GM19452 (cell line): ENCODE data around the gene ALDH9A1.
"Not testable (repeated sequence)": the region's sequence is repeated elsewhere in the genome, so short reads cannot be mapped to it uniquely, and the experiment has no call there.

Experiments used
- ATAC-seq: cut with Tn5 transposase; IDR thresholded peaks from one replicate; pipeline ENCODE4 v1.9.1; 2021; ENCODE audit not compliant: unreplicated experiment

The ALDH9A1 gene

DNA sequence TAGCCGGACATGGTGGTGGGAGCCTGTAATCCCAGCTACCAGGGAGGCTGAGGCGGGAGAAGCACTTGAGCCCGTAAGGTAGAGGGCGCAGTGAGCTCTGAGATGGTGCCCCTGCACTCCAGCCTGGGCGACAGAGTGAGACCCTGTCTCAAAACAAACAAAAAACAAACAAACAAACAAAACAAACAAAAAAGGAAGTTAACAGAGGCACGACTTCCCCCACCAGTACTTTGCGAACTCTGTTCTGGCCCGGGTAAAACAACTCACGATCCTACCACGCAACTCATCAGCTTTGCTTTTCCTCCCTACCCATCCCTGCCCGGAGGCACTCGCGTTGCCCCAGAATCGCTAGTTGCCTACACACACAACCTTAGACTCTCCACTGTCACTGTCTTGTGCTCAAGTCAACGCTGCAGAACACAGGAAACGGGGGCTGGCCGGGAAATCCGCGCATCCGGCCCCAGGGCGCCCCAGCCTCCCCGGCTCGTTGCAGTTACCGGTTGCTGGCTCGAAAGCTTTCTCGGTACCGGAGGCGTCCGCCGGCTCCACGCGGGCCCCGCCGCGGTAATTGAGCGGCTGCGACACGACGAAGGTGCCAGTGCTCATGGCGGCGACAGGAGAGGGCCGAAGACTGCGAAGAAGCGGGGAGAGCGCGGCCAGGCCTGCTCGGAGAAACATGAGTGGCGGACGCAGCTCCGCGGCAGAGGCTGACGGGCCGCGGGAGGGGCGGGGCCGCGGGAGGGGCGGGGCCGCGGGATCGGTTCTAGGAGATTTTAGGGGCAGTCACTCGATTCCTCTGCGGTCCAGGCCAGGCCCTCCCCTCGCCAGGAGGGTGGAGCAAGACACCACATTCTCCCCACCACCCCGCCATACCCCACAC, at the start of gene ALDH9A1:
TSS of gene ALDH9A1 (minus strand) at position 682 of the 880 bp plus-strand sequence. CDS start at position 678, 4 bp downstream.
- ATAC-seq = peak; percentile 90

DNA sequence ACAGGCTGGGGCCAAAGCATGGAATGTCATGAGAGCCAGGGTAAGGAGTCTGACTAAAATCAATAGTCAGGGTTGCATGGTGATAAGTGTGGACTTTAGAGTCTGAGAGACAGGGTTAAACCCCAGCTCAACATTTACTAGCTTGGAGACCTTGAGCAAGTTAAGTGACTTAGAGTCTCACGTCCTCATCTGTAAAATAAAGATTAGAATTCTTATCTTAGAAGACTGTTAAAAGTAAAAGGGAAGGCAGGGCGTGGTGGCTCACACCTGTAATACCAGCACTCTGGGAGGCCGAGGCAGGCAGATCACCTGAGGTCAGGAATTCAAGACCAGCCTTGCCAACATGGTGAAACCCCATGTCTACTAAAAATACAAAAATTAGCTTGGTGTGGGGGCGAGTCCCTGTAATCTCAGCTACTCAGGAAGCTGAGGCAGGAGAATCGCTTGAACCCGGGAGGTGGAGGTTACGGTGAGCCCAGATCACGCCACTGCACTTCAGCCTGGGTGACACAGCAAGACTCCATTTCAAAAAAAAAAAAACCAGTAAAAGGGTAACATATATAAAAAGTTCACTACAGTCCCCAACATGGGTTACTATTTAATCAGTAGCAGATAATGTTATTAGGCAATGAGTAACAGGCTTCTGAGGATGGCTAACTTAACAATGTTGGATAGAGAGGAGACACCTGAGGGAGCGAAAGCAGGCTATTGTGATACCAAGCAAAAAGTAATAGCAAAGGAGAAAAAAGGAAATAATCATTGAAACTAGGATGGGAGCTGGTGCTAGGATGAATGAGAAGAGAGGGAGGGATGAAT, 49.5 kb upstream of the ALDH9A1 start:
- no peak for ATAC-seq

DNA sequence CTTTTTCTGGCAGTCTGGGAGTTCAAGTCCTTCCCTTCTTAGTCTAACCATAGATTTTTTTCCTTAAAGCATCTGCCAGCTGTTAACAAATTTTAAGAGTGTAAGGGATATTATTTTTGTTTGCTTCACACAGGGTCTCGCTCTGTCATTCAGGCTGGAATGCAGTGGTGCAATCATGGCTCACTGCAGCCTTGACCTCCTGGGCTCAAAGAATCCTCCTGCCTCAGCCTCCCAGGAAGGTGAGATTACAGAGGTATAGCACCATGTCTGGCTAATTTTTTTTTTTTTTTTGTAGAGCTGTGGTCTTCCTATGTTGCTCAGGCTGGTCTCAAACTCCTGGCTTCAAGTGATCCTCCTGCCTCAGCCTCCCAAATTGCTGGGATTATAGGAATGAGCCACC, 46.6 kb upstream of the ALDH9A1 start:
- not testable (repeated sequence) for ATAC-seq

DNA sequence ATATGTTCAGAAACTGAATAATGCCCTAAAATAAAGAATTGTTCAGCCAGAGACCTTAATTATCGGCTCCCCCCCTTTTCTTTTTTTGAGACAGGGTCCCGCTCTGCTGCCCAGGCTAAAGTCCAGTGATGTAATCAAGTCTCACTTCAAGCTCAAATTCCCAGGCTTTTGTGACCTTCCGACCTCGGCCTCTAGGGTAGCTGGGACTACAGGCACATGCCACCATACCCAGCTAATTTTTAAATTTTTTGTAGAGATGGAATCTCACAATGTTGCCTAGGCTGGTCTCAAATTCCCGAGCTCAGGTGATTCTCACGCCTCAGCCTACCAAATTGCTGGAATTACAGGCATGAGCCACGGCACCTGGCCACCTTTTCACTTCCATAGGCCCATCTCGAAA, 43.8 kb upstream of the ALDH9A1 start:
- ATAC-seq = no peak

DNA sequence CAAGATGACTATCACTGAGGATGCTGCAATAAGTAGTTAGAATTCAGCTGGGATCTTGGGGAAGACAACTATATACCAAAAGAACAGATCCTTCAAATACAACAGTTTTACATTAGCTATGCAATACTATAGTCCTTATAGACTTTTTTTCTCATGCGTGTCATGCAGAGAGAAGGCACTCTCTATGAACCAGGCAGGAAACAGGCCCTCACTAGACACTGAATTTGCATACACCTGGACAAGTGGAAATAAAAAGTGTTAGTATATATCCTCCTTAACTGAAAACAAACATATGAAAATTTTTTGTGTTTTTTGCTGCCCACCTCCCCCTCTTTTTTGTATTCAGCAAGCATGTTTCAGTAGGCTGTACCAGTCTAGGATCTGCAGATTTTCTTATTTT, 40.4 kb upstream of the ALDH9A1 start:
- ATAC-seq = peak; percentile 98

DNA sequence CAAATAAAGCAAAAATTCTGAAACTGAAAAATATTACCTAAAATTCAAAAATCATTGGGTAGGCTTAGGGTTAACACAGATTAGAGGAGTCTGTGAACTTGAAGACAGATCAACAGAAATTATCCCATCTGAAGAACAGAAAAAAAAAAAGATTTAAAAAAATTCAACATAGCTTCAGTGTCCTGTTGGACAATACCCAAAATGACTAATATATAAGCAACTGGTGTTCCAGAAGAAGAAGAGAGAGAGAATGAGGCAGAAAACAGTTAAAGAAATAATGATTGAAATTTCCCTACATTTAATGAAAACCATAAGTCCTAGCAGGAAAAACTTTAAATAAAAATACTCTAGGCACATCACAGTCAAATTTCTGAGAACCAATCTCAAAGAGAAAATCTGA, 38.8 kb upstream of the ALDH9A1 start:
- ATAC-seq = no peak

DNA sequence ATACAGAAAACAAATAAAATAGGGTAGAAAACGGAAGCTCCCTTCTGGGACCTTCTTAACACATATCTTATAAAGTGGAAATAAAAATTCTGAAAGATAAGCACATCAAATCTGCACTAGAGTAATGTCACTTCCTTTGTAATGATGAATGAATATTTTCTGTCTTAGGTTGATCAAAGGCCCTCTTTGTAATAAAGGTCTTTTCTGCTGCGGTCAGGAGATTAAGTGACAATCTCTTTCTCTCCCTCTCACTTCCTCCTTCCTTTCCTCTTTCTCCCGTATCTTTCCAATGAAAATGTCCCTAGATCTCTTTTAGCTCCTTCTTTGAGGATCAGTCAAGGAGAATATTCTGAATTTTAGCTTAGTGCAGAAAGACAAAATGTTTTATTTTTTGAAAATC, 36.5 kb upstream of the ALDH9A1 start:
- ATAC-seq = no peak

DNA sequence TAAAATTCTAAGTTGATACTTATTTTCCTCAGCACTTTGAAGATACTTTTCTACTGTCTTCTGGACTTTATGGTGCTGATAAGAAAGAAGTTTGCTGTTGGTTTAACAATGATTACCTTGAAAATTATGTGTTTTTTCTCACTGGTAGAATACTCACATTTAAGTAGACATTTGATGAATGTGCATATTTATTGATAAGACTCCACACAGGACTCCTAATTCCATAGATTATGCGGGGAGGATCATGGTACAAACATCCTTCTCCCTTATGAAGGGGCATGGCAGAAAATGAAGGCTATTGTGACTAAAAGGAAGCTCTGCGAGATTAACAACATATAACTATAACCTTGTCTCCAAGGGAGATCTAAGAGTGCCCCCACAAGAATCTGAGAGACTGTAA, 28.5 kb upstream of the ALDH9A1 start:
- ATAC-seq = no peak

DNA sequence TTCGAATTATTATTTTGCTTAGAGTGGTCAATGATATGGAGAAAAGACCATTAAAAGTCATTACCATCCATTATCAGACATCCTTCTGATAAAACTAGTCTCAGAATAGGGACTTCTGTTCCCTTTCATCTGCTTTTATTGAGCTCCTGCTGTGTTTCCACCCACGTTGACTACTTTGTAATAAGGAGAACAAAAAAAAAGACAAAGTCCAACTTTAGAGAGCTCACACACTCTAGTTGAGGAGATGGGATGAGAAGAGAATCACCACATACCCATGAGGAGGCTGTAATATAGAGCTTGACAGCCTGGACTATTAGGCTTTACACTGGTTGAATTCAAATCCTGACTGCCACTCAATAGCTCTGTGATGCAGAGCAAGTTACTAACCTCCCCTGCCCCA, 27.8 kb upstream of the ALDH9A1 start:
- ATAC-seq = no peak

DNA sequence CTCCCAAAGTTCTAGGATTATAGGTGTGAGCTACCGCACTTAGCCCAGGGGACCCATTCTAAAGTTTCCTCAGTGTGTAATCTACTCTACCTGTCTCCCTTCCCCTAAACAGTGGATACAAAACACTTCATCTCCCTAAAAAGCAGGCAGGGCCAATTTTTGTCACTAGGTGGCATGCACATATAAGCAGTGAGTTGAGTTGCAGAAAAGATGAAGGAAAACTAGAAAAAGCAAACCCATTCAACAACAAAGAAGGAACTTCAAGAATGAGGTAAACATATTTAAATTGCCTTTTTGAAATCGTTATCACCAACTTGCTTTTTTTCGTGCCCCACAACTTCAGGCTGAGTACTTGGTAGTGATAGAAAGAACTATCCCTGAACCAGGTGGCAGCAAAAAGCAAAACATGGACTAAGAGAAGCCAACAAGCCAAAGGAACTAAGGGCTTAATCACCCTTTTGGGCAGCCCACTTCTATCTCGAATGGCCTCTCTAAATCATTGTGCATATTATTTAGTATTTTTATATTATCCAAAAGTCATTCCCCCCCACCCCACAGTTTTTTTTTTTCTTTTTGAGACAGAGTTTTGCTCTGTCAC, 19.7 kb upstream of the ALDH9A1 start:
- no peak for ATAC-seq

DNA sequence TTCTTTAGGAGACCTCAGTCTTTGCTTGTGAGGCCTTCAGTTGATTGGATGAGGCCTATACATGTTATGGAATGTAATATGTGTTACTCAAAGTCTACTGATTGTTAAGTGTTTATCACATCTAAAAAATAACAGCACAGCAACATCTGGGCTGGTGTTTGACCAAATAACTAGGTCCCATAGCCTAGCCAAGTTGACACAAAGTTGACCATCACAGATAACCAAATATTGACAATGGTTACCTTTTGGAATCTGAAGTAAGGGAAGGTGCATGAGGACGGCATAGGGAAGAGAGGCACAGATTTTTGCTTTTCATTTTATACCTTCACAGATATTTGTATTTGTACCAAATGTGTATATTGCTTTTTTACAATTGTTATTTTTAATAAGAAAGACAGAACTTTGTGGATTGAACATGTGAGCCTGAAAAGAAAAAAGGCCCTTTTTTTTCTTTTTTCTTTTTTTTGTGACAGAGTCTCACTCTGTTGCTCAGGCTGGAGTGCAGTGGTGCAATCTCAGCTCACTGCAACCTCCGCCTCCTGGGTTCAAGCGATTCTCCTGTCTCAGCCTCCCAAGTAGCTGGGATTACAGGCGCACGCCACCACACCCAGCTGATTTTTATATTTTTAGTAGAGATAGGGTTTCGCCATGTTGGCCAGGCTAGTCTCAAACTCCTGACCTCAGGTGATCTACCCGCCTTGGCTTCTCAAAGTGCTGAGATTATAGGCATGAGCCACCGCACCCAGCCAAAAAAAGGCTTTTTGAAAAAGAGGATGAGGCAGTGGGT, 18.1 kb upstream of the ALDH9A1 start:
- not testable (repeated sequence) for ATAC-seq

DNA sequence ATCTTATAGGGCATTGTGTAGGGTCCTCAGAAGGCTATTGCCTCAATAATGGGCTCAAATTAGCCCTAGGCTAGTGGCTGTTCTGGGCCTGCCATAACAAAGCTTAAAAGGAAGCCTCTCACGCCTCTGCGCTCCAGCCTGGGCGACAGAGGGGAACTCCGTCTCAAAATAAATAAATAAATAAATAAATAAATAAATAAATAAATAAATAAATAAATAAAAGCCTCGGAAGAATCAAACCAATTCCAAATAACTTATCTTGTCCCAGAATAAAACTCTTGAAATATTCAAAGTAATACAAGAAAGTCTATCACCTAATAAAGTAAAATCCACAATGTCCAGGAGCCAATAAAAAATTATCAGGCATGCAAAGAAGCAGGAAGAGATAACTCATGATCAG, 14.4 kb upstream of the ALDH9A1 start:
- ATAC-seq = no peak

DNA sequence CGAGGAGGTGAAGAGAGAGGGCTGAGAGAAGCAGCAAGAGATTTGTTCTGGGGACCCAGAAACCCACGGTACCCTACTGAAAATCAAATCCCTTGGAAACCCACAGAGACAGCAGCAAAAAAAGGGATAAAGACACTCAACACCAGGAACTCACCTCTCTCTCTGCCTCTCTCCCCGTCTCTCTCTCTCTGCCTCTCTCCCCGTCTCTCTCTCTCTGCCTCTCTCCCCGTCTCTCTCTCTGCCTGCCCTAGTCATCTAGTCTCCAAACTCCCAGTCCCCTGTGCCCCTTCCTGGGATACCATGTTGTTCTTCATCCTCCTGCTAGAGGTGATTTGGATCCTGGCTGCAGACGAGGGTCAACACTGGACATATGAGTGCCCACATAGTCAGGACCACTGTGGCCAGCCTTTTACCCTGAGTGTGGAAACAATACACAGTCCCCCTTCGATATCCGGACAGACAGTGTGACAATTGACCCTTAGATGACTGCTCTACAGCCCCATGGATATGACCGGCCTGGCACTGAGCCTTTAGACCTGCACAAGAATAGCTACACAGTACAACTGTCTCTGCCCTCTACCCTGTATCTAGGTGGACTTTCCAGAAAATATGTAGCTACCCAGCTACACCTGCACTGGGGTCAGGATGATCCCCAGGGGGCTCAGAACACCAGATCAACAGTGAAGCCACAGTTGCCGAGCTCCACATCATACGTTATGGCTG, 9.8 kb upstream of the ALDH9A1 start:
- ATAC-seq = no peak

DNA sequence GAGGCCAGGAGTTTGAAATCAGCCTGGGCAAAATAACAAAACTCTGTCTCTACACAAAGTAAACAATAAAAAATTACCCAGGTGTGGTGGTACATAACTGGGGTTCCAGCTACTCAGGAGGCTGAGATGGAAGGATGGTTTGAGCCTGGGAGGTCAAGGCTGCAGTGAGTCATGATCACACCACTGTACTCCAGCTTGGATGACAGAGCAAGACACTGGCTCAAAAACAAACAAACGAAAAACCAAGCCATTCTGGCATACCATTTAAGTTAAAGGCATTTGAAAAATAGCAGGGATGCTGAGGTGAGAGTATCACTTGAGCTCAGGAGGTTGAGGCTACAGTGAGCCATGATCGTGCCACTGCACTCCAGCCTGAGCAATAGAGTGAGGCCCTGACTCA, 5.3 kb upstream of the ALDH9A1 start:
- ATAC-seq = no peak

DNA sequence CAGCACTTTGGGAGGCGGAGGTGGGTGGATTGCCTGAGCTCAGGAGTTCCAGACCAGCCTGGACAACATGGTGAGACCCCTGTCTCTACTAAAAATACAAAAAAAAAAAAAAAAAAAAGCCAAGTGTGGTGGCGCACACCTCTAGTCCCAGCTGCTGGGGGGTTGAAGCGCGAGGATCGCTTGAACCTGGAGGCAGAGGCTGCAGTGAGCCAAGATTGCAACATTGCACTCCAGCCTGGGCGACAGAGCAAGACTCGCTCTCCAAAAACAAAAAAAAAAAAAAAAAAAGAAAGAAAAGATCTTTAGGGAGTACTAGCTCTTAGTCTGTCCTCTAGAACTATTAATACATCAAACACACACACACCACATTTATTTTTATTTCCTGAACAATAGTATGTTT, 3.6 kb upstream of the ALDH9A1 start:
- ATAC-seq = not testable (repeated sequence)

DNA sequence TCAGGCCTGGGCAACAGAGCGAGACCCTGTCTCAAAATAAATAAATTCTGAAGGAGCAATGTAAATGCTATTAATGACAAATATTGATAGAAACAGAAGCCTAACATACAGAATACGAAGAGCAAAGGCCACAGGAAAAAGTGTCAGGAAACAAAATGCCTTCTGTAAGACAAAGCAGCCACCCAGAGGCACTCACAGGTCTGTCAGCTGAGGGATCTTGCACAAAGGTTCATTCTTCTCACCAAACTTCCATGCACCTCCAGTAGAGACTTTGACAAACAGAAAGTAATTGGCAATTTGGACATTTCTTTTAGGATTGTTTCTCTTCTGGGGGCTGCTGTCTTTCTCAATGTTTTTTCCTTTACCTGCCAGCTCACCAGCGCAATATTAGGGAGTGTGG, 1.2 kb upstream of the ALDH9A1 start:
- ATAC-seq = no peak

DNA sequence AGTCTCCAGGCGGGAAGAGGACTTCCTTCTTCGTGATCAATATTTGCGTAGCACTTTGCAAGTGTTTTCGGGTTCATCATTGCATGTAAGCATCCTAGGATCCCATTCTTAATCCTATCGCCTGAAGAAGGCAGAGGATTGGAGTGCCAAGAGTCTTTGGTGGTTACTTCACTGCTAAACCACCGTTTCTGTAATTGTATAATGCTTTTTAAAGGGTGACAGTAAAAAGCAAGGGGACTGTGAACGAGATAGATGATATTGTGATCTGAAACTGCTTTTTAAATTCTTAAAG, 345 bp upstream of the ALDH9A1 start:
- no peak for ATAC-seq

DNA sequence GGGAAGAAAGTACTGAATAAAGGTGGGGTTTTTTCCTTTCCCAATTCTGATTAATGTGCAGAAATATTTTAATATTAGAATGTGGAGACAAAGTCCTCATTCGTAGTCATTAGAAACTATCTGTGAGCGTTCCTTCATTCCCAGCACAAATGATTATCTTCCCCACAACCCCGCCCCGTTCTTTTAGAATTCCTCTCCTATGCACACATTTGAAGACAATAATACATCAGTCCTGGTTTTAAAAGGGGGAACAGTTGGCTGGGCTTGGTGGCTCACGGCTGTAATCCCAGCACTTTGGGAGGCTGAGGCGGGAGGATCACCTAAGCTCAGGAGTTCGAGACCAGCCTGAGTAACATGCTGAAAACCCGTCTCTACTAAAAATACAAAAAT, 876 bp downstream of the ALDH9A1 start:
- no peak for ATAC-seq

DNA sequence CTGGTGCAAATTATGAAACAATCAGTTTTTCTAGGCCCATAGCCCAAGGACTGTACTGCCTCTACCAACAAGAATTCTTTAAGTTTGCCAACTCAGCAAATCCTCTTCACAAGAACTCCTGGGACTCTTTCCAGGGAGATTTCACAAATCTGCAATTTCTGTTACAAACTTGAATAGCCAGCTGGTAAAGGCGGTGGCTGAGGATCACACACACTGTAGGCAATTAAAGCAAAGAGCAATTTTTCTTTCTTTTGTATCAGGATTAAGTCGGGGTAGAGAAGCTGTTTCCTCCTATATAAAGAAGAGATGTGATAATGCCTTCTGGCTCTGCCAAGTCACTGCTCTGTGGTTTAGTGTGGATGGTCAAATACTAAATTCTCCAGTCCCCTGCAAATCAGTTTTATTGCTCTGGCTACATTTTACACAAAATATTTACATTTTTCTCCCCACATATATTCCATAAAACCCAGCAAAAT, 1.7 kb downstream of the ALDH9A1 start:
- no peak for ATAC-seq

DNA sequence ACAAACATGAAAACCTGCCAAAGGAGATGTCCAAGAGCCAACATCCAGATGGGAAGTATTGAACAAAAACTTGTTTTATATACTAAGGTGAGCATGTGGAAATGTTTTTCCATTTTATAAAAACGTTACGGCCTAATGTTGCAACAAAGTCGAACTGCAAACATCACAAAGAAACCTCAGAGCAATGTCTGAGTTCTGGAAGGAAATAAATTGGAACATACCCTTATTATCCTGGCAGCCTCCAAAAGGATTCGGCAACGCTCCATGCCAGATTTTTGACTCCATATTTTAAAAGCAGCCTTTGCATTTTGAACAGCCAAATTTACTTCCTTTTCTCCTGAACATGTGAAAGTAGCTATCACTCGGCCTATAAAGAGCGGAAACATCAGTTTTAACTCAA, 3.3 kb downstream of the ALDH9A1 start:
- ATAC-seq = no peak
